Raji (cell line): Measurements from ENCODE around the gene ITGA2.

ENCODE experiments used
- POLR2A ChIP-seq: IDR thresholded peaks from 2 replicates; pipeline ENCODE4 v1.6.1; 2011; ENCODE audit warnings: low read depth, low read length, control low read depth; ENCODE audit not compliant: insufficient read depth

The ITGA2 gene

GRCh38 chr5:52981507-52981906 is 7.6 kb upstream of the ITGA2 start:
- no peak for TF ChIP-seq POLR2A

GRCh38 chr5:52983731-52984636 is 5.2 kb upstream of the ITGA2 start:
- no peak for TF ChIP-seq POLR2A

GRCh38 chr5:52985306-52985705 is 3.8 kb upstream of the ITGA2 start:
- TF ChIP-seq POLR2A = no peak

GRCh38 chr5:52987711-52988331 is 1.3 kb upstream of the ITGA2 start:
- TF ChIP-seq POLR2A = no peak

GRCh38 chr5:52988335-52989024 is 672 bp upstream of the ITGA2 start:
- TF ChIP-seq POLR2A = no peak

GRCh38 chr5:52989781-52990527 is 802 bp downstream of the ITGA2 start:
- TF ChIP-seq POLR2A = no peak

- no peak for TF ChIP-seq POLR2A
These were observed 1.4 kb downstream of the ITGA2 start for GRCh38 chr5:52990528-52990925.

GRCh38 chr5:52993367-52993766 is 4.2 kb downstream of the ITGA2 start:
- no peak for TF ChIP-seq POLR2A

- TF ChIP-seq POLR2A = no peak
These were observed 5.1 kb downstream of the ITGA2 start for GRCh38 chr5:52994266-52994665.

GRCh38 chr5:52995095-52995494 is 5.9 kb downstream of the ITGA2 start:
- TF ChIP-seq POLR2A = no peak

- TF ChIP-seq POLR2A = no peak
These were observed 6.8 kb downstream of the ITGA2 start for GRCh38 chr5:52995914-52996313.

GRCh38 chr5:52996979-52997378 is 7.8 kb downstream of the ITGA2 start:
- no peak for TF ChIP-seq POLR2A

- no peak for TF ChIP-seq POLR2A
These were observed 8.3 kb downstream of the ITGA2 start for GRCh38 chr5:52997424-52997823.

- no peak for TF ChIP-seq POLR2A
These were observed 9.6 kb downstream of the ITGA2 start for GRCh38 chr5:52998552-52999313.
